Measurements from ENCODE around the gene NUFIP1.
"Not testable (repeated sequence)": the region's sequence is repeated elsewhere in the genome, so short reads cannot be mapped to it uniquely, and the experiment has no call there.

Gene NUFIP1

GRCh38 chr13:44989071-44989889 is at the start of gene NUFIP1, which contains the start of gene GPALPP1:
TSS of gene NUFIP1 (minus strand) at chr13:44989471. CDS start at chr13:44989436, 35 bp downstream.
TSS of gene GPALPP1 (plus strand) at chr13:44989538. CDS start at chr13:44989655, 117 bp downstream.
- peak; percentile 90 for DNase-seq

- DNase-seq = no peak
Observed at GRCh38 chr13:45036206-45036605, 46.9 kb upstream of the NUFIP1 start.

GRCh38 chr13:45034342-45034741 is 45.1 kb upstream of the NUFIP1 start:
- DNase-seq = no peak

GRCh38 chr13:45024847-45025246 is 35.6 kb upstream of the NUFIP1 start:
- no peak for DNase-seq

GRCh38 chr13:45021250-45021649 is 32.0 kb upstream of the NUFIP1 start:
- DNase-seq = no peak

- DNase-seq = not testable (repeated sequence)
Observed at GRCh38 chr13:45019981-45020380, 30.7 kb upstream of the NUFIP1 start.

- no peak for DNase-seq
Observed at GRCh38 chr13:45016792-45017425, 27.6 kb upstream of the NUFIP1 start.

GRCh38 chr13:45015300-45015699 is 26.0 kb upstream of the NUFIP1 start:
- DNase-seq = no peak

- no peak for DNase-seq
Observed at GRCh38 chr13:45011198-45011597, 21.9 kb upstream of the NUFIP1 start.

- no peak for DNase-seq
Observed at GRCh38 chr13:45007823-45008222, 18.6 kb upstream of the NUFIP1 start.

GRCh38 chr13:45007225-45007624 is 18.0 kb upstream of the NUFIP1 start:
- DNase-seq = no peak

- DNase-seq = no peak
Observed at GRCh38 chr13:45004096-45004495, 14.8 kb upstream of the NUFIP1 start.

- no peak for DNase-seq
Observed at GRCh38 chr13:45003417-45003816, 14.1 kb upstream of the NUFIP1 start.

- DNase-seq = no peak
Observed at GRCh38 chr13:44989941-44990340, 670 bp upstream of the NUFIP1 start.

GRCh38 chr13:44978328-44978727 is 10.9 kb downstream of the NUFIP1 start:
- no peak for DNase-seq

- no peak for DNase-seq
Observed at GRCh38 chr13:44976949-44977583, 12.2 kb downstream of the NUFIP1 start.

GRCh38 chr13:44976196-44976595 is 13.1 kb downstream of the NUFIP1 start:
- no peak for DNase-seq

- no peak for DNase-seq
Observed at GRCh38 chr13:44974056-44974793, 15.0 kb downstream of the NUFIP1 start.

GRCh38 chr13:44972956-44973581 is 16.2 kb downstream of the NUFIP1 start:
- no peak for DNase-seq

GRCh38 chr13:44971656-44972595 is 17.3 kb downstream of the NUFIP1 start:
- no peak for DNase-seq

Data from CD4-positive, alpha-beta T cell treated with Interleukin-15 for 1 hour (primary cell).